ENCODE results near the gene CCM2.

CCM2 gene

GRCh38 chr7:45087301-45088145, 87.5 kb downstream of the CCM2 start:
- peaks cover under 1% of the 10 kb centered on the region for H3K4me1 ChIP-seq (ENCODE audit: low read depth, poor library complexity, severe bottlenecking)
- H4K20me1 ChIP-seq (ENCODE audit: insufficient read depth), result no peaks in the 10 kb centered on the region
- H3K9ac ChIP-seq, result no peak overlapping the region
- H3K4me2 ChIP-seq, result no peak overlapping the region
- no peak for TF ChIP-seq CTCF (conservative IDR thresholded peaks at IDR 0.05; ENCODE audit: low read depth, low read length)
- H3K4me3 ChIP-seq (IDR thresholded peaks at IDR 0.05; ENCODE audit: insufficient read depth, low read depth, low read length), result no peak overlapping the region
- H3K27ac ChIP-seq, result no peak overlapping the region
- no peaks in the 10 kb centered on the region for H3K27me3 ChIP-seq (ENCODE audit: insufficient read depth, low read depth)
- H3K36me3 ChIP-seq (ENCODE audit: insufficient read depth), result no peaks in the 10 kb centered on the region
- no peak overlapping the region for H2AFZ ChIP-seq (ENCODE audit: low read depth)
- no peaks in the 10 kb centered on the region for H3K79me2 ChIP-seq (ENCODE audit: insufficient read depth, low read depth)

GRCh38 chr7:45088146-45088701, 88.2 kb downstream of the CCM2 start:
- Histone ChIP-seq H3K4me3 (IDR thresholded peaks at IDR 0.05; ENCODE audit: insufficient read depth, low read depth, low read length) (no peak overlapping the region), H3K79me2 (ENCODE audit: insufficient read depth, low read depth) (no peaks in the 10 kb centered on the region), H4K20me1 (ENCODE audit: insufficient read depth) (no peaks in the 10 kb centered on the region), H2AFZ (ENCODE audit: low read depth) (no peak overlapping the region), H3K4me2 (no peak overlapping the region), H3K9ac (no peak overlapping the region), H3K36me3 (ENCODE audit: insufficient read depth) (no peaks in the 10 kb centered on the region), H3K27me3 (ENCODE audit: insufficient read depth, low read depth) (no peaks in the 10 kb centered on the region), H3K4me1 (ENCODE audit: low read depth, poor library complexity, severe bottlenecking) (peaks cover 3% of the 10 kb centered on the region), H3K27ac (no peak overlapping the region)
- no peak for TF ChIP-seq CTCF (conservative IDR thresholded peaks at IDR 0.05; ENCODE audit: low read depth, low read length)

- H3K27ac ChIP-seq, result no peak within 1 kb of the TSS
Observed at GRCh38 chr7:45088821-45089340, 88.9 kb downstream of the CCM2 start, which contains the start of gene NACAD. NACAD (minus strand) TSS chr7:45088969; CDS start chr7:45088894, 75 bp downstream.

More at GRCh38 chr7:45088821-45089340, 88.9 kb downstream of the CCM2 start, which contains the start of gene NACAD:
- H3K36me3 ChIP-seq (ENCODE audit: insufficient read depth), result no peaks in the 10 kb centered on the region
- TF ChIP-seq CTCF (conservative IDR thresholded peaks at IDR 0.05; ENCODE audit: low read depth, low read length), result no peak
- H3K4me3 ChIP-seq (IDR thresholded peaks at IDR 0.05; ENCODE audit: insufficient read depth, low read depth, low read length), result no peak within 1 kb of the TSS
- H3K27me3 ChIP-seq (ENCODE audit: insufficient read depth, low read depth), result no peaks in the 10 kb centered on the region
- H4K20me1 ChIP-seq (ENCODE audit: insufficient read depth), result no peaks in the 10 kb centered on the region
- no peaks in the 10 kb centered on the region for H3K79me2 ChIP-seq (ENCODE audit: insufficient read depth, low read depth)
- H3K9ac ChIP-seq, result no peak within 1 kb of the TSS
- H2AFZ ChIP-seq (ENCODE audit: low read depth), result no peak within 1 kb of the TSS; the same call in 1 of the 2 replicates
- H3K4me2 ChIP-seq, result no peak within 1 kb of the TSS
- peaks cover 3% of the 10 kb centered on the region for H3K4me1 ChIP-seq (ENCODE audit: low read depth, poor library complexity, severe bottlenecking)

All from KMS-11 (cell line).